ENCODE data around the gene STAG1. TPM values are rescaled to one million over a fixed set of nuclear protein-coding genes. Genes with fewer than 3 reads are reported as not detected.

STAG1 gene
- total RNA-seq, 1 experiment from 2014 or later, result 43.7 TPM

DNA sequence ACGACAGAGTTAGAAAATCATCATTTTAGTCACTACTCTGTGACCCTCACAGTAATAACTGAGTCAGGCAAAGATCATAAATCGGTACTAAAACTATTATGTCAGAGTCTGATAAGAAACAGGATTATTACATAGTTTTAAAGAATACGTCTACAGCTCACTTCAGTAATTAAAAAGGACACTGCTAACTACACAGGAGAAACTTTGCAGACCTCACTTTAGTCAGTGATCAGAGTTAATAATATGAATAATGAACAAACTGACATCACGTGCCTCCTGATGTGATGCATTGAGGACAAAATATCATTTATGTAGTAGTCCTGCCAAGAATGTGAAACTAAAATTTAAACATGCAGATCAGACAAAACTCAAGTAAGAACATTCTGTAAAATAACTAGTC, 339.9 kb downstream of the STAG1 start:
- Histone ChIP-seq H3K4me3 (ENCODE audit: low read depth in 2 of 2, low read length in 2 of 2) (no peak overlapping the region), H3K4me1 (ENCODE audit: control insufficient read depth, insufficient read depth, low read length) (no peaks in the 10 kb centered on the region), H3K36me3 (ENCODE audit: control insufficient read depth, insufficient read depth, low read length) (no peaks in the 10 kb centered on the region), H3K27me3 (ENCODE audit: control insufficient read depth, insufficient read depth, low read length) (no peaks in the 10 kb centered on the region), H3K27ac (ENCODE audit: low read length) (no peak overlapping the region), H3K9me3 (ENCODE audit: control insufficient read depth, insufficient read depth, low read depth, low read length) (no peaks in the 10 kb centered on the region)
- TF ChIP-seq SIN3A (IDR thresholded peaks at IDR 0.05; ENCODE audit: borderline replicate concordance, insufficient read depth, low read depth, low read length) (no peak), TCF7L2 (IDR thresholded peaks at IDR 0.05; ENCODE audit: low read depth, low read length) (no peak), POLR2AphosphoS5 (IDR thresholded peaks at IDR 0.05; ENCODE audit: low read depth, low read length) (no peak)
- TF ChIP-seq, protein P1, sequence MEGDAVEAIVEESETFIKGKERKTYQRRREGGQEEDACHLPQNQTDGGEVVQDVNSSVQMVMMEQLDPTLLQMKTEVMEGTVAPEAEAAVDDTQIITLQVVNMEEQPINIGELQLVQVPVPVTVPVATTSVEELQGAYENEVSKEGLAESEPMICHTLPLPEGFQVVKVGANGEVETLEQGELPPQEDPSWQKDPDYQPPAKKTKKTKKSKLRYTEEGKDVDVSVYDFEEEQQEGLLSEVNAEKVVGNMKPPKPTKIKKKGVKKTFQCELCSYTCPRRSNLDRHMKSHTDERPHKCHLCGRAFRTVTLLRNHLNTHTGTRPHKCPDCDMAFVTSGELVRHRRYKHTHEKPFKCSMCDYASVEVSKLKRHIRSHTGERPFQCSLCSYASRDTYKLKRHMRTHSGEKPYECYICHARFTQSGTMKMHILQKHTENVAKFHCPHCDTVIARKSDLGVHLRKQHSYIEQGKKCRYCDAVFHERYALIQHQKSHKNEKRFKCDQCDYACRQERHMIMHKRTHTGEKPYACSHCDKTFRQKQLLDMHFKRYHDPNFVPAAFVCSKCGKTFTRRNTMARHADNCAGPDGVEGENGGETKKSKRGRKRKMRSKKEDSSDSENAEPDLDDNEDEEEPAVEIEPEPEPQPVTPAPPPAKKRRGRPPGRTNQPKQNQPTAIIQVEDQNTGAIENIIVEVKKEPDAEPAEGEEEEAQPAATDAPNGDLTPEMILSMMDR (IDR thresholded peaks at IDR 0.05), result no peak
- TF ChIP-seq, protein P2, sequence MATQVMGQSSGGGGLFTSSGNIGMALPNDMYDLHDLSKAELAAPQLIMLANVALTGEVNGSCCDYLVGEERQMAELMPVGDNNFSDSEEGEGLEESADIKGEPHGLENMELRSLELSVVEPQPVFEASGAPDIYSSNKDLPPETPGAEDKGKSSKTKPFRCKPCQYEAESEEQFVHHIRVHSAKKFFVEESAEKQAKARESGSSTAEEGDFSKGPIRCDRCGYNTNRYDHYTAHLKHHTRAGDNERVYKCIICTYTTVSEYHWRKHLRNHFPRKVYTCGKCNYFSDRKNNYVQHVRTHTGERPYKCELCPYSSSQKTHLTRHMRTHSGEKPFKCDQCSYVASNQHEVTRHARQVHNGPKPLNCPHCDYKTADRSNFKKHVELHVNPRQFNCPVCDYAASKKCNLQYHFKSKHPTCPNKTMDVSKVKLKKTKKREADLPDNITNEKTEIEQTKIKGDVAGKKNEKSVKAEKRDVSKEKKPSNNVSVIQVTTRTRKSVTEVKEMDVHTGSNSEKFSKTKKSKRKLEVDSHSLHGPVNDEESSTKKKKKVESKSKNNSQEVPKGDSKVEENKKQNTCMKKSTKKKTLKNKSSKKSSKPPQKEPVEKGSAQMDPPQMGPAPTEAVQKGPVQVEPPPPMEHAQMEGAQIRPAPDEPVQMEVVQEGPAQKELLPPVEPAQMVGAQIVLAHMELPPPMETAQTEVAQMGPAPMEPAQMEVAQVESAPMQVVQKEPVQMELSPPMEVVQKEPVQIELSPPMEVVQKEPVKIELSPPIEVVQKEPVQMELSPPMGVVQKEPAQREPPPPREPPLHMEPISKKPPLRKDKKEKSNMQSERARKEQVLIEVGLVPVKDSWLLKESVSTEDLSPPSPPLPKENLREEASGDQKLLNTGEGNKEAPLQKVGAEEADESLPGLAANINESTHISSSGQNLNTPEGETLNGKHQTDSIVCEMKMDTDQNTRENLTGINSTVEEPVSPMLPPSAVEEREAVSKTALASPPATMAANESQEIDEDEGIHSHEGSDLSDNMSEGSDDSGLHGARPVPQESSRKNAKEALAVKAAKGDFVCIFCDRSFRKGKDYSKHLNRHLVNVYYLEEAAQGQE (IDR thresholded peaks at IDR 0.05; ENCODE audit: insufficient read depth in 1 of 2, low read depth in 2 of 2, low read length in 1 of 2), result no peak
- ChIA-PET CTCF (no interaction called here), POLR2A (no interaction called here)
- no peak for DNase-seq (ENCODE audit: low read depth, low spot score)
- BruUV-seq (replicated peaks), result no TSS peak
- in situ Hi-C loops (cut with HindIII; ENCODE audit: low pct_unique_long_range_greater_than_20kb, low sequenced_read_pairs) (no loop called here), intact Hi-C loops (cut with micrococcal nuclease; ENCODE audit: unreplicated experiment) (no loop called here)
- ATAC-seq, result no peak

DNA sequence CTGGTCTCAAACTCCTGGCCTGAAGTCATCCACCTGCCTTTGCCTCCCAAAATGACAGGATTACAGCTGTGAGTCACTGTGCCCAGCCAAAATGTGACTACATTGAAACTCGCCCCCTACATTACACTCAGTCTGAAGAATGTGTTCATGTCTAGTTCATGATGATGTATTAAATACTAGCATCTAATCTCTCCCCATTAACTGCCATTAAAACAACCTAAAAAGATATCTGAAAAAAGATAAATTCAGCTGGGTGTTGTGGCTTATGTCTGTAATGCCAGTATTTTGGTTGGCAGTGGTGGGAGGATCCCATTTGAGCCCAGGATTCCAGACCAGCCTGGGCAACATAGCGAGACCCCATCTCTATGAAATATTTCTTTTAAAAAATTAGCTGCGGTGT, 342.6 kb downstream of the STAG1 start:
- in situ Hi-C loops (cut with HindIII; ENCODE audit: low pct_unique_long_range_greater_than_20kb, low sequenced_read_pairs), result no loop called here
- TF ChIP-seq POLR2AphosphoS5 (IDR thresholded peaks at IDR 0.05; ENCODE audit: low read depth, low read length) (no peak), TCF7L2 (IDR thresholded peaks at IDR 0.05; ENCODE audit: low read depth, low read length) (no peak)
- POLR2A ChIA-PET, result no interaction called here
- DNase-seq (ENCODE audit: low read depth, low spot score) (no peak), ATAC-seq (no peak)
- H3K9me3 ChIP-seq (ENCODE audit: control insufficient read depth, insufficient read depth, low read depth, low read length), result no peaks in the 10 kb centered on the region
- no peak overlapping the region for H3K4me3 ChIP-seq (ENCODE audit: low read depth in 2 of 2, low read length in 2 of 2)
- intact Hi-C loops (cut with micrococcal nuclease; ENCODE audit: unreplicated experiment), result no loop called here
- H3K27me3 ChIP-seq (ENCODE audit: control insufficient read depth, insufficient read depth, low read length), result no peaks in the 10 kb centered on the region
- H3K36me3 ChIP-seq (ENCODE audit: control insufficient read depth, insufficient read depth, low read length), result no peaks in the 10 kb centered on the region
- no TSS peak for BruUV-seq (replicated peaks)
- no peak overlapping the region for H3K27ac ChIP-seq (ENCODE audit: low read length)
- CTCF ChIA-PET, result no interaction called here
- no peaks in the 10 kb centered on the region for H3K4me1 ChIP-seq (ENCODE audit: control insufficient read depth, insufficient read depth, low read length)

DNA sequence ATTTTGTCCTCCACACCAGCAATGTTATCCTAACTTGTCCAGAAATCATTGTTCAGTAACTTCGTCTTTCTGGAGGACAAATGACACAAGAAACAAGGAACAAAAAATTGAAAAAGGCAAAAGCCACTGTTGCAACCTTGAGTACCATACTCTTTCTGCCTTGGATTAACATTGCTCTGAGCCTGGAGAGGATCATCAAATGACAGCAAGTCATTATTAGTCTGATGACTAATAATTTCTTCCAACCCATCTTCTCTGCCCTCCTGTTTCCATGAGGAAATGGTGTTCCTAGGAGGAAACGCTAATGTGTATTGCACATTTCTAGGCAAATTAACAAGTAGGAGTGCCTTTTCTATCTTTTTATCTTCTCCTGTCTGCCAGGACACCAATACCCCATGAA, 348.1 kb downstream of the STAG1 start:
- in situ Hi-C loops (cut with HindIII; ENCODE audit: low pct_unique_long_range_greater_than_20kb, low sequenced_read_pairs), result no loop called here
- no peaks in the 10 kb centered on the region for H3K36me3 ChIP-seq (ENCODE audit: control insufficient read depth, insufficient read depth, low read length)
- H3K4me1 ChIP-seq (ENCODE audit: control insufficient read depth, insufficient read depth, low read length), result no peaks in the 10 kb centered on the region
- H3K27me3 ChIP-seq (ENCODE audit: control insufficient read depth, insufficient read depth, low read length), result no peaks in the 10 kb centered on the region
- DNase-seq (ENCODE audit: low read depth, low spot score), result no peak
- ChIA-PET POLR2A (no interaction called here), CTCF (no interaction called here)
- H3K27ac ChIP-seq (ENCODE audit: low read length), result no peak overlapping the region
- ATAC-seq, result no peak
- TF ChIP-seq SIN3A (IDR thresholded peaks at IDR 0.05; ENCODE audit: borderline replicate concordance, insufficient read depth, low read depth, low read length) (no peak), POLR2AphosphoS5 (IDR thresholded peaks at IDR 0.05; ENCODE audit: low read depth, low read length) (no peak), TCF7L2 (IDR thresholded peaks at IDR 0.05; ENCODE audit: low read depth, low read length) (no peak)
- TF ChIP-seq, protein P1 (IDR thresholded peaks at IDR 0.05), result no peak
- TF ChIP-seq, protein P2 (IDR thresholded peaks at IDR 0.05; ENCODE audit: insufficient read depth in 1 of 2, low read depth in 2 of 2, low read length in 1 of 2), result no peak
- BruUV-seq (replicated peaks), result no TSS peak
- intact Hi-C loops (cut with micrococcal nuclease; ENCODE audit: unreplicated experiment), result no loop called here
- H3K4me3 ChIP-seq (ENCODE audit: low read depth in 2 of 2, low read length in 2 of 2), result no peak overlapping the region
- no peaks in the 10 kb centered on the region for H3K9me3 ChIP-seq (ENCODE audit: control insufficient read depth, insufficient read depth, low read depth, low read length)

Measured in Panc1 (cell line).